ENCODE data around the gene TBX15. TPM values are rescaled to one million over a fixed set of nuclear protein-coding genes. Genes with fewer than 3 reads are reported as not detected.
"Not testable (repeated sequence)": the region's sequence is repeated elsewhere in the genome, so short reads cannot be mapped to it uniquely, and the experiment has no call there.

The TBX15 gene
- total RNA-seq, 1 donor from 2014 or later, result 48.4 TPM

DNA sequence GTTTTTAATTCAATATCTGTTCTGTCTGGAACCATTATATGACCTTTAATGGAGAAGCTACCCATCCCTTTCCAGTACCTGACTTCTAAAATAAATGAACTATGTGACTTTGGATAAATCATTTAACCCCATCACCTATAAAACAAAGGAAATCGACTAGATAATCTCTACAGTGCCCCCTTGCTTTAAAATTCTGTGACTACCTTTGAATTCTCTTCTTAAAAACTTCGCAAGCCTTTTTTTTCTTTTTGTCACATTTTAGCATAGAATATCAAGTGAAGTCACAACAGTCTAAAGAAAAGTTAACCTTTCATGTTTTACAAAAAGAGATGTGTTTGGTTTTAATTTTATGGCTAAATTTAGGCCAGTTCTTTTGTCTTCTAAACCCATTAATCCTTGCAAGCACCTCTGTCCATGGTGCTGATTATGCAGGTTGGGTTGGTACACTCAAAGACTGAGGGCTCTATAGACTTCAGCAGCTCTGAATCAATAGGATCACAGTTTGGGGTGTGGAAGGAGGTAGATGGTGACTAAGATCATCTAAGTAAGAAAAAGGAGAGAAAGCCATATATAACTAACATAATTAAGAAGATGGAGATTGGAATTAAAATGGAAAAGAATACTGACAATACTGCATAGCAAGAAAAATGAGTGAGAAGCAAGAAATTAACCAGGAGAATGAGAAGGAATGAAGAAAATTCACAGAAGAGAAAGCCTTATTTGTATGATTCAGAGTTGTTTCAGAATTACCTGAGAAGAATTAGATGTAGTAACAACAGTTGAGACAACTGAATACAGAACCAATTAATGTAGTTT is 59.2 kb downstream of the TBX15 start:
- DNase-seq (ENCODE audit: low read depth), result peak; percentile 75

- peak; percentile 69 for DNase-seq (ENCODE audit: low read depth)
Measured at GRCh38 chr1:118927427-118928187, 60.5 kb downstream of the TBX15 start.

DNA sequence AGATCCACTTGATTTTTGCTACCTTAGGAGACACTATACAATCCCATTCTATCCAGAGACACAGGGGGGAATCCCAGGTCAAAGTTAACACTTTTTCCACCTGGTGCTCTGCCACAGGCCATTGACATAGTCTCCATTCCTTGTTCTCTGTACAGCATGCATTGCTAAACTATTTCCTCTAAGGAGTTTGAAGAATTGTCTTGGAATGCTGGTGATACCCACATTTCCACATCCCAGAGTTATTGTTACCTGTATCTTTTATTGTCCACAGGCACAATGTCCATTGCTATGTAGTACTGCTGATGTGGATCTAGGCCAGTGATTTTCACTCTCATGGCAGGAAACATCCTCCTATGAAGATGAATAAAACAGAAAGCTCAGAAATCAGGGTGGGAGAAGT is 61.9 kb downstream of the TBX15 start:
- DNase-seq (ENCODE audit: low read depth), result no peak

GRCh38 chr1:118925651-118926050 is 62.5 kb downstream of the TBX15 start:
- no peak for DNase-seq (ENCODE audit: low read depth)

- DNase-seq (ENCODE audit: low read depth), result no peak
Measured at GRCh38 chr1:118923319-118923718, 64.8 kb downstream of the TBX15 start.

GRCh38 chr1:118921994-118922393 is 66.1 kb downstream of the TBX15 start:
- no peak for DNase-seq (ENCODE audit: low read depth)

DNA sequence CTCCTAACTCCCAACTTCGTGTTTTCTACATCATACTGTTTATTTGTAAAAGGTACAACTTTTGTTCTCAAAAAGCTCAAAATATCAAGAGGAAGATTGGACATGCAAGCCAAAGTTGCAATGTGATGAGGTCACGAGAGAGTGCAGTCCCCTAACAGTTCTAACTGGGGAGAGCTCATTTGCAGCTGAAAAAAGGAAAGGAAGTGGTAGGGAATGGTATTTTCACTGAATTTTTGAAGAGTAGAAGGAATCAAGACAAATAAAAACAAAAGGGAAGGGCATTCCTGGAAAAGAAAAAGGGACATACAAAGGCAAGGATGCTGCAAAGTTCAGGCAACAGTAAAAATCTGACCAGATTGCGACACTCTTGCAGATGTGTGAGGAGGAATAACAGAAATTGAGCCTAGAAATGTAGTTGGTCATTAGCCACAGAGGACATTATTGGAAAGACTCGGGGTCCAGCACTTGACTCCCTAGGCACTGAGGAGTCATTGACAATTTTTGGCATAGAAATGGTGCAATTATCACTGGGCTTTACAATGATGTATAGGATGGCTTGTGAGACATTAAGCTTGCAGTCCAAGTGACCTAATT is 67.9 kb downstream of the TBX15 start:
- peak; percentile 21 for DNase-seq (ENCODE audit: low read depth)

GRCh38 chr1:118918940-118919259 is 69.2 kb downstream of the TBX15 start:
- no peak for DNase-seq (ENCODE audit: low read depth)

- no peak for DNase-seq (ENCODE audit: low read depth)
Measured at GRCh38 chr1:118918230-118918939, 69.8 kb downstream of the TBX15 start.

GRCh38 chr1:118916346-118916745 is 71.8 kb downstream of the TBX15 start:
- DNase-seq (ENCODE audit: low read depth), result not testable (repeated sequence)

GRCh38 chr1:118914379-118915161 is 73.6 kb downstream of the TBX15 start:
- DNase-seq (ENCODE audit: low read depth), result no peak

DNA sequence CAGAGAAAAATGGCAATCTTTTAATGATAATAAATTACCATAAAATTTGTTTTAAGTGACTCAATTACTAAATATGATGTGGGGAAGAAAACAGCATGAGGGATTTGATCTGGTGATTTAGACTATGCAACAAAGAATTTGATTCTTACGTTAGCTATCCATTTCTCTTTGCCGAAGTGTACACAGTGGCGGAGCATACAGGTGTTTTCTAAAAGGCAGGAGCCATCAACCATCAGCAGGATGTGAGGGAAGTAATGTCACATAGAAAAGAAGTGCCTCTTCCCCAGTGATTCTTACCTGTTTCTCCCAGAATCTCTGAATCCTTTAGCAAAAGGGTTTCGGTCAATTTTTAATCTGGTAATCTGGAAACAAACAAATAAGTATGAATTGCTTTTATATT is 74.3 kb downstream of the TBX15 start:
- no peak for DNase-seq (ENCODE audit: low read depth)

DNA sequence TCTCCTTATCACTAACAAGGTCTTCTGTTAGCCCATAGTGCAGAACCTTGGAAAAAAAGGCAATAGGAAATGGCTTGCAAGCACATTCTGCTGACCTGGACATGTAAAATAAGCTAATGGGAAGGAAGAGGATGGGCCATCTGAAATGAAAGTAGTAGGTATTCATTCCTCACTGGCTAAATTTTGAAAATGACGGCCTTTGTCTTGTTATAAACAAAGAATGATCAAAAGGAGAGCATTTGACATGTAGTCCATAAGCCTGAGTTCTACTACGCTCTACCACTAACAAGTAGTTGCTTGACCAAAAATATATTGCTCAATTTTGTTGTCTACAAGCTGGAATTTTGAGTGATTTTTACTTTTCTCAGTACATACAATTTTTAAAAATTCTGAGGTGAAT is 75.6 kb downstream of the TBX15 start:
- DNase-seq (ENCODE audit: low read depth), result no peak

DNA sequence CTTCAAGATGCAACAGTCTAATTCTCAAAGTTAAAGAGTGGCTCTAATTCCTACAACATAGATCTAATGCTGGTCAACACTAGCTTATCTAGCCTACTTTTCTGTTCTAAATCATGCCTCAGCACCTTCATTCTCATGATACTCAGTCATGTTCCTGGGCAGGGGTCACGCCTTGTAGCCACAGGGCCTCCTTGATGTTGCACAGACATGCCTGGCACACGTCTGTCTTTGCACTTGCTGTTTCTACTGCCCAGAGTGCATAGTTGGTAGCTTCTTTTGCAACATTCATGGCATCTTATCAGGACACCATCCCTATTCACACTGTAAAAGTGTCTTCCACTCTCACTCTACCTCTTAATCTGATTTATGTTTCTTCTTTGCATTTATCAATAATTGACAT is 76.6 kb downstream of the TBX15 start:
- DNase-seq (ENCODE audit: low read depth), result no peak

DNA sequence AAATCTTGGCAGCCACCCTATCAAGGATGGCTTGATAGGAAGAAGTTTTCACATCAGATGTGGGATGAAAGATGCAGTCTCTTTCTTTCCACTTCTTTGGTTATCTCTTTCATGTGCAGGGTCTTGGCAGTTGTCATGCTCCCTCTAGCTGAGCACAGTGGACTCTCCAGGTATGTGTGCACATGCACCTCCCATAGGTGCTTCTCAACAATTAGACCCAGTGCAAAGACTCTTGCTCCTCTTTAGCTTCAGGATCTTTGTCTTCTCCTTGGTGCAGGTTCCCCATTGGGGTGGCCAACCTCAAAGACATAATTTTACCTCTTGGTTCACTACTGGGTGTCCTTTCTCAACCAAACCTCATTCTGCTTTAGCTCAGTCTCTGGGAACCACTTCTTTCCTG is 80.7 kb downstream of the TBX15 start:
- DNase-seq (ENCODE audit: low read depth), result no peak

DNA sequence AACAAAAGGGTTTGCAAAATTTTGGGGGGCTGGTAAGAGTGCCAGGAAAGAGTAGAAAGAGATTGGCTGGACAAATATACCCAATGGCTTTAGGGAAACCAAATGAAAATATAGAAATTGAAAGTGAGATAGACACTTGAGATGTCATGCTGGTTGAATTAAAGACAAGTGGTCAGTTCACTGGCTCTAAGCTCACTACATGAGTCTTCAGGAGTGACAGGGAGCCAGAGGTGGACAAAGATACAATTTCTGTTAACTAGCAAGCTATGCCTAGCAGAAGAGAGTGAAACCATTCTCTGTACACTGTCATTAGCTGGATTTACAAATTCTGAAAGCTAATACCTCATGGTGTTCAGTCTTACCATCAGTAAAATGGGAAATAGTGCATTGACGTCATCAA is 82.5 kb downstream of the TBX15 start:
- no peak for DNase-seq (ENCODE audit: low read depth)

DNA sequence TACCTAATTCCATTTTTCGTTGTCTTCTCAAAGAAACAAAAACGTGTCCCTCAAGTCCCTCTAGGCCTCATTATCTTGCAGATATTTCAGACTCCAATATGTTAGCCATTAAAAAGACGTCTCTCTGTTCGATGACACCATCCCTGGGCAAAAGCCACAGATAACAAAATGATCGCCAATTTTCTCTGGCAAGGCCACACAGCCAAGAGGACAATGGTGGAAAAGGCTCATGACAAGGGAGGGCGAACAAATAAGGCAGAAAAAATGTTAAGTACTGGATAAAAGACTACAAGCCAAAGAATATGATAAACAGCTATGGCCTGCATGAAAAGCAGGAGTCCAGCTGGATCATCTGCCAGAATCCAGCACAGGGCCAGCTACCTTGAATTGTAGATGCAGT is 82.9 kb downstream of the TBX15 start:
- DNase-seq (ENCODE audit: low read depth), result no peak

- no peak for DNase-seq (ENCODE audit: low read depth)
Measured at GRCh38 chr1:118902711-118903191, 85.4 kb downstream of the TBX15 start.

DNA sequence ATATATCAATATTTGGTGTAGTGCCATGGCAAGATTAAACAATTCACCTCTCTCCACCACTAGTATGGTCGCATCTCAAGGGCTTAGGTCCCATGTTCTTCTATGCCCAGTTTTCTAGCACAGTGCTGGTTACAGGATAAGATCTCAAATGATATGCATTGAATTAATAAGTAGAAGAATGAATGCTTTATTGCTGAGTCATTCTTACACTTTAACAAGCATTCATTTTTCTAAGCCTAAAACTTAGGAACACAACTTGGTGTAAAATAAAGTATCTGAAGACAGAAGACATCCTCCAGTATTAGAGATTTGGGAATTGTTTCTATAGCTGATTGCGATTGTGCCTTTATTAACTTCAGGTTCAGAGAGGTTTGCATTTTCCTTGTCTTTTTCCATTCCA is 85.8 kb downstream of the TBX15 start:
- no peak for DNase-seq (ENCODE audit: low read depth)

- DNase-seq (ENCODE audit: low read depth), result peak; percentile 74
Measured at GRCh38 chr1:118900643-118901440, 87.3 kb downstream of the TBX15 start.

All from myocyte (in vitro differentiated cells).